A673 (cell line): ENCODE data around the gene HCFC2.
"Not testable (repeated sequence)": the region's sequence is repeated elsewhere in the genome, so short reads cannot be mapped to it uniquely, and the experiment has no call there.

Source experiments
- CTCF ChIP-seq: fragments of 300-800, 200-600 bp; sonication (generic); conservative IDR thresholded peaks from 2 replicates; pipeline ENCODE4 v1.5.1; 2017; ENCODE audit warnings: low read depth, mild to moderate bottlenecking, antibody characterized with exemption, low read length, moderate library complexity, mixed read lengths
- EZH2 ChIP-seq: fragments of 200-600 bp; sonication (generic); IDR thresholded peaks from 2 replicates; pipeline ENCODE4 v1.6.1; 2017; ENCODE audit warnings: borderline replicate concordance, low read depth, mild to moderate bottlenecking, mixed read lengths, antibody characterized with exemption, low read length; ENCODE audit not compliant: poor library complexity, severe bottlenecking

DNA sequence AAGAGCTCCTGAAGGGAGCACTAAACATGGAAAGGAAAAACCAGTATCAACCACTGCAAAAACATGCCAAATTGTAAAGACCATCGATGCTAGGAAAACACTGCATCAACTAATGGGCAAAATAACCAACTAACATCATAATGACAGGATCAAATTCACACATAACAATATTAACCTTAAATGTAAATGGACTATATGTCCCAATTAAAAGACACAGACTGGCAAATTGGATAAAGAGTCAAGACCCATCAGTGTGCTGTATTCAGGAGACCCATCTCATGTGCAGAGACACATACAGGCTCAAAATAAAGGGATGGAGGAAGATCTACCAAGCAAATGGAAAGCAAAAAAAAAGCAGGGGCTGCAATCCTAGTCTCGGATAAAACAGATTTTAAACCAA, 28.2 kb upstream of the HCFC2 start:
- not testable (repeated sequence) for TF ChIP-seq CTCF, EZH2
